NCI-H69 (cell line): ENCODE data around the gene SORCS2.
"Not testable (repeated sequence)": the region's sequence is repeated elsewhere in the genome, so short reads cannot be mapped to it uniquely, and the experiment has no call there.

Experiments
- DNase-seq: peaks from one replicate; lab custom pipeline; 2025; lab: John Stamatoyannopoulos, UW

SORCS2 gene

GRCh38 chr4:7553280-7553679 lies 360.9 kb downstream of the SORCS2 start:
- DNase-seq, result no peak

- no peak for DNase-seq
These were observed 362.6 kb downstream of the SORCS2 start for GRCh38 chr4:7554905-7555304.

GRCh38 chr4:7556558-7556957 lies 364.2 kb downstream of the SORCS2 start:
- no peak for DNase-seq

- no peak for DNase-seq
These were observed 365.1 kb downstream of the SORCS2 start for GRCh38 chr4:7557456-7557855.

- DNase-seq, result no peak
These were observed 366.1 kb downstream of the SORCS2 start for GRCh38 chr4:7558436-7558835.

GRCh38 chr4:7559316-7559715 lies 367.0 kb downstream of the SORCS2 start:
- DNase-seq, result no peak

- DNase-seq, result no peak
These were observed 367.5 kb downstream of the SORCS2 start for GRCh38 chr4:7559741-7560395.

- DNase-seq, result no peak
These were observed 369.2 kb downstream of the SORCS2 start for GRCh38 chr4:7561557-7561956.

- no peak for DNase-seq
These were observed 371.9 kb downstream of the SORCS2 start for GRCh38 chr4:7564242-7564641.

GRCh38 chr4:7565483-7565882 lies 373.1 kb downstream of the SORCS2 start:
- no peak for DNase-seq

GRCh38 chr4:7569810-7570783 lies 377.8 kb downstream of the SORCS2 start:
- no peak for DNase-seq

- no peak for DNase-seq
These were observed 378.7 kb downstream of the SORCS2 start for GRCh38 chr4:7571001-7571400.

GRCh38 chr4:7571701-7572100 lies 379.4 kb downstream of the SORCS2 start:
- no peak for DNase-seq

GRCh38 chr4:7572894-7573293 lies 380.6 kb downstream of the SORCS2 start:
- no peak for DNase-seq

GRCh38 chr4:7573576-7574091 lies 381.3 kb downstream of the SORCS2 start:
- DNase-seq, result no peak

GRCh38 chr4:7574287-7575014 lies 382.1 kb downstream of the SORCS2 start:
- no peak for DNase-seq

- DNase-seq, result no peak
These were observed 383.1 kb downstream of the SORCS2 start for GRCh38 chr4:7575426-7575825.

GRCh38 chr4:7577361-7578039 lies 385.2 kb downstream of the SORCS2 start:
- DNase-seq, result not testable (repeated sequence)

GRCh38 chr4:7581477-7581876 lies 389.1 kb downstream of the SORCS2 start:
- DNase-seq, result no peak

- DNase-seq, result no peak
These were observed 390.2 kb downstream of the SORCS2 start for GRCh38 chr4:7582313-7583097.

GRCh38 chr4:7584098-7584497 lies 391.8 kb downstream of the SORCS2 start:
- DNase-seq, result no peak
